ENCODE data around the gene NOX3. TPM values are rescaled to one million over a fixed set of nuclear protein-coding genes. Genes with fewer than 3 reads are reported as not detected.
"Not testable (repeated sequence)": the region's sequence is repeated elsewhere in the genome, so short reads cannot be mapped to it uniquely, and the experiment has no call there.

The NOX3 gene
- total RNA-seq, 1 donor from 2014 or later: 0.17 TPM

DNA sequence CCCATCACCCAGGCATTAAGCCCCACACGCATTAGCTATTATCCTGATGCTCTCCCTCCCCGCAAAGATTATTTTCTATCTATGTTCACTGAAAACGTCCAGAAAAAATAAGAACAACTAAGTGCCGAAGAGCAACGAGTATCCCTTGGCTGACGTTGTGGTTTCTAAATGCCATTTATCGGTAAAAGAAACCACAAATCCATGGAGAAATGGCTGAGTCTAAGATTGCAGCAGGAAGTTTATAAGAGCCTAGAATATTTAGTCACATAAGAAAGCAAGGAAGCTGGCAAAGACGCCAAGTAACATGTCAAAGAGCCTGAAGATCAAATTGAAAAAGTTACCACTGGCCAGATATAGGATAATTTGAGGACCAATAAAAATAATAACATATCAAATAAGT is 18.1 kb upstream of the NOX3 start:
- Histone ChIP-seq H3K27me3 (ENCODE audit: control insufficient read depth, insufficient read depth, low read length) (no peaks in the 10 kb centered on the region), H3K4me3 (ENCODE audit: low read depth, low read length) (no peak overlapping the region), H3K36me3 (ENCODE audit: control insufficient read depth, insufficient read depth, low read length) (no peaks in the 10 kb centered on the region)
- TF ChIP-seq CTCF (IDR thresholded peaks at IDR 0.05; ENCODE audit: insufficient read depth, low read length, poor library complexity, severe bottlenecking): no peak
- no peak for DNase-seq (ENCODE audit: low read depth)

GRCh38 chr6:155472886-155473285 is 17.2 kb upstream of the NOX3 start:
- TF ChIP-seq CTCF (IDR thresholded peaks at IDR 0.05; ENCODE audit: insufficient read depth, low read length, poor library complexity, severe bottlenecking): no peak
- no peak for DNase-seq (ENCODE audit: low read depth)
- no peaks in the 10 kb centered on the region for H3K36me3 ChIP-seq (ENCODE audit: control insufficient read depth, insufficient read depth, low read length)
- H3K27me3 ChIP-seq (ENCODE audit: control insufficient read depth, insufficient read depth, low read length): no peaks in the 10 kb centered on the region
- no peak overlapping the region for H3K4me3 ChIP-seq (ENCODE audit: low read depth, low read length)

DNA sequence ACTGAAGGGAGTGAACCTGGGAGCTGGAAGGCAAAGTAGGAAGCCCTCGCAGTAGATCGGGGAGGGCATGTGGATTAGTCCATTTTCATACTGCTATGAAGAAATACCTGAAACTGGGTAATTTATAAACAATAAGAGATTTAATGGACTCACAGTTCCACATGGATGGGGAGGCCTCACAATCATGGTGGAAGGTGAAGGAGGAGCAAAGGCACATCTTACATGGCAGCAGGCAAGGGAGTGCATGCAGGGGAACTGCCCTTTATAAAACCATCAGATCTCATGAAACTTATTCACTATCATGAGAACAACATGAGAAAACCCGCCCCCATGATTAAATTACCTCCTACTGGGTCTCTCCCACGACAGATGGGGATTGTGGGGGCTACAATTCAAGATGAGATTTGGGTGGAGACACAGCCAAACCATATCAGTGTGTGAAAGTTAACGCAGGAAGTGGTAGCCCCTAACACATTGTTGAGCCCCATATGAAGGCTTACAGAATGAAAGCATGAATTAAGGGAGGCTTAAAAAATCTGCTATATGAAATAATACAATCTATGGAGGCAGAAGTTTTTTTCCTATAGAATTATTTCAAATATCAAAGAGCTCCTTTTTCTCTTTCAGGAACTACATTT is 15.5 kb upstream of the NOX3 start:
- not testable (repeated sequence) for H3K36me3 ChIP-seq (ENCODE audit: control insufficient read depth, insufficient read depth, low read length); DNase-seq (ENCODE audit: low read depth); H3K4me3 ChIP-seq (ENCODE audit: low read depth, low read length); H3K27me3 ChIP-seq (ENCODE audit: control insufficient read depth, insufficient read depth, low read length)

- not testable (repeated sequence) for H3K36me3 ChIP-seq (ENCODE audit: control insufficient read depth, insufficient read depth, low read length); H3K4me3 ChIP-seq (ENCODE audit: low read depth, low read length); DNase-seq (ENCODE audit: low read depth); H3K27me3 ChIP-seq (ENCODE audit: control insufficient read depth, insufficient read depth, low read length)
These were observed 12.9 kb upstream of the NOX3 start for GRCh38 chr6:155468543-155468942.

DNA sequence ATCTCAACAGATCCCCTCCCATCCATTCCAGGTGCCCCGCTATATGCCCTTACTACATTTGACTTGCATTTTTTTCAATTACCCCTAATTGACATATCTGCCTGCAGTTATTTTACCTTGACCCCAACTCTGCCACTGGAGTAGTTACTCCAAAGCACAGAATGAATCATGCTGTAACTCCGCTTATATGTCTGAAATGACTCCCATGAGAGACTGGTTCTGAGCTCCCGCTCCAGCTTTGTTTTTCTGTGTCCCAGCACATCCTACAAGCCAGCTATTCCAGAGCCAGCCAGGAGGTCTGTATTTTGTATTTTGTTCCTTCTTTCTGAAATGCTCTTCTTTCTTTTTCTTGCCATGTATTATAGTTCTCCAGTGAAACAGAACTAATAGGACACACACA is 10.9 kb upstream of the NOX3 start:
- TF ChIP-seq CTCF (IDR thresholded peaks at IDR 0.05; ENCODE audit: insufficient read depth, low read length, poor library complexity, severe bottlenecking): no peak
- no peak overlapping the region for H3K4me3 ChIP-seq (ENCODE audit: low read depth, low read length)
- no peaks in the 10 kb centered on the region for H3K27me3 ChIP-seq (ENCODE audit: control insufficient read depth, insufficient read depth, low read length)
- H3K36me3 ChIP-seq (ENCODE audit: control insufficient read depth, insufficient read depth, low read length): no peaks in the 10 kb centered on the region
- DNase-seq (ENCODE audit: low read depth): no peak

GRCh38 chr6:155461556-155461955 is 5.9 kb upstream of the NOX3 start:
- H3K4me3 ChIP-seq (ENCODE audit: low read depth, low read length): no peak overlapping the region
- no peak for DNase-seq (ENCODE audit: low read depth)
- TF ChIP-seq CTCF (IDR thresholded peaks at IDR 0.05; ENCODE audit: insufficient read depth, low read length, poor library complexity, severe bottlenecking): no peak

GRCh38 chr6:155454471-155454870 is 1.2 kb downstream of the NOX3 start:
- Histone ChIP-seq H3K36me3 (ENCODE audit: control insufficient read depth, insufficient read depth, low read length) (no peaks in the 10 kb centered on the region), H3K27me3 (ENCODE audit: control insufficient read depth, insufficient read depth, low read length) (no peaks in the 10 kb centered on the region), H3K4me3 (ENCODE audit: low read depth, low read length) (no peak overlapping the region)
- DNase-seq (ENCODE audit: low read depth): no peak
- TF ChIP-seq CTCF (IDR thresholded peaks at IDR 0.05; ENCODE audit: insufficient read depth, low read length, poor library complexity, severe bottlenecking): no peak

More at GRCh38 chr6:155461556-155461955, 5.9 kb upstream of the NOX3 start:
- H3K36me3 ChIP-seq (ENCODE audit: control insufficient read depth, insufficient read depth, low read length): no peaks in the 10 kb centered on the region
- H3K27me3 ChIP-seq (ENCODE audit: control insufficient read depth, insufficient read depth, low read length): no peaks in the 10 kb centered on the region

Measured in kidney epithelial cell (primary cell).